Activated CD4-positive, alpha-beta T cell treated with anti-CD3 and anti-CD28 coated beads, Interleukin-2, amount 50 U/mL, for 4 hours (primary cell): ENCODE results near the gene SMTNL2.
A peak's percentile ranks its signal among the peaks of the same experiment; 100 is the strongest.
"Not testable (repeated sequence)": the region's sequence is repeated elsewhere in the genome, so short reads cannot be mapped to it uniquely, and the experiment has no call there.

ENCODE experiments used
- DNase-seq, 2 experiments: peaks; one replicate each; pipeline ENCODE4 v3.0.0-alpha.2; 2020

The SMTNL2 gene

DNA sequence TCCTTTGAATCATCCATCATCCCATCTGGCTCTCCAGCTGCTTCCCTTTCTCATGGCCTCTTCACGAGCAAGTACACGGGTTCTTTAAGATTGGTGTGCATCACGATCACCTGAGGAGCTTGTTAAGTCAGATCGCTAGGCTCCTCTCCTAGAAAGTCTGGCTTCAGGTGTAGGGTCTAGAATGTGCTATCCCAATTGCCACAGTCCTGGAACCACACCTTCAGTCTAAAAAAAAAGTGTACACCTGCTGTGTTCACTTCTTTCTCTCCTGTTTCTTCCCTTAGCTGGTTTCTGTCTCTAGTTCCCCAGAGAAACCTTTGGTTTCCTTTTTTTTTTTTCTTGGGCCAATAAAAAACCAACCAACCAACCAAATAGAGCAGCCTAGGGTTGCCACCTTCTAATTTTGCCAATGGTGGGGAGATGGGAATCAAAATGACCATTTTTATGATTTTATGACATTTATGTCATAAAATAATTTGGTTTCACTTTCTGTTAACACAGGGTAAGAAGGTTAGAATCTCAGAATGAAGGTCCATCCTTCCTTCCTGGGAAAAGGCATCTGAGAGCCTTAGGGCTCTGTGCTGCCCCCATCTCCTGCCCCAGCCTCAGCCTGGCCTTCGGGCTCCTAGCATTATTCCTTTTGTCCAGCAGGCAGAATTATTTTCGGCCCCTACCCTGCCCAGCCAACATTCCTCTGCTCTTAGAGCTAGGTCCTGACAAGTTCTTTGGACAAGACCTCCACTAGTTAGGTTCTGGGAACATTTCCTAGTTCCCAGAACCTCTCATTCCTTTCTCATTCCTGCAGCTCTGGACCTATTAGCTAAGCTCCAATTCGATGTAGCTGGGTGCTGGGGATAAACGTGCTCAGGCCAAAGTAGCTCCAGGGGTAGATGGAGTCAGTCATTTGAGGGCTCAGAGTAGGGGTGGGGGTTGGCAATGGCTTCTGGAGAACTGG is 22.0 kb upstream of the SMTNL2 start:
- no peak for DNase-seq

GRCh38 chr17:4565209-4566141 is 18.9 kb upstream of the SMTNL2 start:
- DNase-seq = peak; percentile 26 to 32

DNA sequence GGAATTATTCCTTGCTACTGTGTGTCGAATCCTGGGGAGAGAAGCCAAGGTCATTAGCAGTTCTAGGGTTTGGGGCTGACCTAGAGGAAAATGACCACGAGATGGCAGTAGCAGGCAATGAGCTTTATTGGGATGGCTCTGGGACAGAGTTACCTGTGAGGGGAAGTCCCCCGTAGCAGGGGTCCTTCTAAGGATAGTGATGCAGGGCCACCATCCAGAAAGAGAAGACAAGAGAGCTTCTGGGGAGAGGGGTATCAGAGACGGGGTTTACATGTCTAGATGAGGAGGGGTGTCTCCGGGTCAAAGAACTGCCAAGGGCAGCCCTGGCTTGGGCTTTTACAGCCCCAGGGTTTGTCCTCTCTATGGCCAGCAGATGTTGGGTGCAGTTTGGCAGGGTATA is 17.5 kb upstream of the SMTNL2 start:
- peak; percentile 33 to 36 for DNase-seq

DNA sequence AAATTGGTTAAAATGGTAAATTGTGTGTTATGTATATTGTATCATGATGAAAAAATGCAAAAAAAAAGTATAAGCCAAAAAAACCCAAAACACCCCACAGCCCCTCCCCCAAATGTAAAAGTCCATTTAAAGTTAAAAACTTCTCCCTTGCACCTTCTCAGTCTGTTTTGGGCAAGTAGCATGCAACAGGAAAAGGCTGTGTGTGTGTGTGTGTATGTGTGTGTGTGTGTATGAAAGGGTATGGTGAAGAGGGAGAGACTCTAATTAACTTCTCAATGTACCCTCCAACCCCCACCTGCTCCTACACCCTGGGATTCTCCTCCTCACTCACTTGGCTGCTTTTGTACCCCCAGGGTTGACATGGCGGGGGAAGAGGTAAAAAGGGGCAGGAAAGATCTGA is 14.7 kb upstream of the SMTNL2 start:
- DNase-seq = no peak

- no peak for DNase-seq
Observed at GRCh38 chr17:4572131-4572530, 12.2 kb upstream of the SMTNL2 start.

GRCh38 chr17:4573115-4573514 is 11.2 kb upstream of the SMTNL2 start:
- DNase-seq = no peak

DNA sequence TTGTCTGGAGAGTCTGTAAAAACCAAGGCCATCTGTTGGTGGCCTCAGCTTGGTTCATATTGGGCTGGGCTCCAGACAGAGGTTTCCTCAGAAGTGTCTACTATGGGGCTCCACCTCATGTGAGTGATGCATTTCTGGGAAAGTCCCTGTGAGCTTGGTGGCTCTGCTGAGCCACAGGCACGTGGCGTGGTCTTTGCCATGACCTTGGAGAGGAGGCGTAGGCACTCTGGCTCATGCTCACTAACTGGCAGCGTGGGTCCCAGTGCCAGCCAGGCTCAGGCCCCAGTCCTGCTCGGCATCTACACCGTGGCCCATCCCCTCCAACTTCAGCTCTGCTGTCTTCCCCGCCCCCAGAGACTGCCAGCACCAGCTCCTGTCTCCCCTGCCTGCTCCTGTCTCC is 10.7 kb upstream of the SMTNL2 start:
- peak; percentile 60 to 64 for DNase-seq

DNA sequence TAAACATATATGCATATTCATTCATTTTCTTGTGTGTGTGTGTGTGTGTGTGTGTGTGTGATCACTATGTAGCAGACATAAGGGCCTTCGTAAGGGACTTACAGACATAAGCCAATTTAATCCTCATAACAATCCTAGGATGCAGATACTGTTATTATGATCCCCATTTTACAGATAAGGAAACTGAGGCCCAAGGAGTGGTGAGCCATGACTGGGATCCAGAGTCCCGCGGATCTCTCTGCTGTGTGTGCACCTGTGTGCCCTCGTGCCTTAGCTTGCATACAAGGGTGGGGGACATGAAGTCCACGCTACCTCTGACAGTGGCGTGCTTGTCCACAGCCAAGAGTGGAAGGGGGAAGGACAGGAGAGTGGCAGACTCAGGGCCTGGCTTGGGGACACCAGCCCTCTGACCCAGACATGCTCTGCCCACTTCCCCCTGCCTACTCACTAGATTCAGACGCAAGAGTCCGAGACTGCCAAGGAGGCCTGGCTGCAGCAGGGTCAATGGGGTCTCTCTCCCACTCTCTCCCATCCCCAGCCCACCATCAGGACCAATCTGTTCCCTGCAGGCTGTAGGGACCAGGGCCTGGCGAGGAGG is 9.8 kb upstream of the SMTNL2 start:
- no peak for DNase-seq

- no peak for DNase-seq
Observed at GRCh38 chr17:4576161-4576558, 8.2 kb upstream of the SMTNL2 start.

- no peak for DNase-seq
Observed at GRCh38 chr17:4576729-4577322, 7.5 kb upstream of the SMTNL2 start.

DNA sequence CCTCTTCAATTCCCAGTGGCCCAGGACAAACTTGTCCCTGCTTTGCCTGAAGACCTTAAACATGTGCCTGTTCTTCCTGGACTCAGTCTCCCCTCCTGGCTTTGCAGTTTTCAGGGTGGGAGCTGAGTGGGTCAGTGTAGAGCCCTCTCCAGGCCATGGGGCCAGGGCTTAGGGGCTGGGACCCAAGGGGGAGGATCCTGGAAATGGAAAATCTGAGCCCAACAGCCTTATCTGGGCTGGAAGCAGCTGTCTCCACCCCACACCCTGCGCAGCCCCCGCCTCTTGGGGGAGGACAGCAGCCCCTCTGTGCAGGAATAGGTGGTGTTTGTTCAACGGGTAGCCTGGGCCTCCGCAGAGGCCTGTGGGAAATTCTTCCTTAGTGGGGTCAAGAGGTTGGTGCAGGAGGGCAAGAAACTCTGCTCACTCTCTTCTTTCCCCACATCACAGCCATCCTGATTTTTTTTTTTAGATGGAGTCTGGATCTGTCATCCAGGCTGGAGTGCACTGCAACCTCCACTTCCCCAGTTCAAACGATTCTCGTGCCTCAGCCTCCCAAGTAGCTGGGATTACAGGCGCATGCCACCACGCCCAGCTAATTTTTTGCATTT is 6.8 kb upstream of the SMTNL2 start:
- no peak for DNase-seq

DNA sequence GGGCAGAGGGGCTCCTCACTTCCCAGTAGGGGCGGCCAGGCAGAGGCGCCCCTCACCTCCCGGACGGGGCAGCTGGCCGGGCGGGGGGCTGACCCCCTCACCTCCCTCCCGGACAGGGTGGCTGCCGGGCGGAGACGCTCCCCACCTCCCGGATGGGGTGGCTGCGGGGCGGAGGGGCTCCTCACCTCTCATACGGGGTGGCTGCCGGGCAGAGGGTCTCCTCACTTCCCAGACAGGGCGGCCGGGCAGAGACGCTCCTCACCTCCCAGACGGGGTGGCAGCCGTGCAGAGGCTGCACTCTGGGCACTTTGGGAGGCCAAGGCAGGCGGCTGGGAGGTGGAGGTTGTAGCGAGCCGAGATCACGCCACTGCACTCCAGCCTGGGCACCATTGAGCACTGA is 6.0 kb upstream of the SMTNL2 start:
- not testable (repeated sequence) for DNase-seq

GRCh38 chr17:4579678-4580077 is 4.7 kb upstream of the SMTNL2 start:
- no peak for DNase-seq

DNA sequence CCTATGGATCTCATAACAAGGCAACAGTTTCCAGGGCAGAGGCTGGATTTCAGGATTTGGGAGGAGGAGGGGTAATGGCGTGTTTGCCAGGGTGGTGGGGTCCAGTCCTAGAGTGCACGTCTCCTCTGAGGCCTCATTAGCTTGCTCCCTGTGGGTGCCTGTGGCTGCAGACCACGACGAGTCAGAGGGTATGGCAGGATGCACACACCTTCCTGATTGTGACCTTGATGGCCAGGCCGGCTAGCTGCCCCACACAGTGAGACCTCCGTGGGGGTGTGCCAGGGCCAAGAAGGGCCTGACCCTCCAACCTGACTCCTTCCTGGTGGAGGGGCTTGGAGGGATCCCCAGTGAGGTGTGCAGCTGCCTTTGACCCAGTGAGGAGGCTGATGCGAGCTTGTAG is 4.0 kb upstream of the SMTNL2 start:
- no peak for DNase-seq

- no peak for DNase-seq
Observed at GRCh38 chr17:4582101-4582501, 2.2 kb upstream of the SMTNL2 start.

GRCh38 chr17:4582691-4583090 is 1.6 kb upstream of the SMTNL2 start:
- DNase-seq = no peak

DNA sequence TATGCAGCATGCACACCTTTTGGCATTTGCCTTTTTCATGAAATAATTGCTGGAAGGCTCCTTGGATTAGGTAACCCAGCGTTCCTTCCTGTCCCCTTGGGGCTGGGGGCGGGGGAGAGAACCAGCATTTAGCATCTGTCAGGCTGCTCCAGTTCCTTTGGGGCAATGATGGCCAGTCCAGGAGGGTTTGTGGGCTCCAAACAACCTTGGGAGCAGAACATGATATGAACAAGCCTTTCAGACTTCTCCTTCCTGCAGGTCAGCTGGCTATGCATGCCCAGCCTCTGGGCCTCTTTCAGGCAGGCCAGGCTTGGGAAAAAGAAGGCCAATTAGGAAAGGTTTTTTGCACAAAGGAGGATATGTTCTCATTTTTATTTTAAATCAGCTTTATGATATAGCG is 1.1 kb upstream of the SMTNL2 start:
- no peak for DNase-seq

DNA sequence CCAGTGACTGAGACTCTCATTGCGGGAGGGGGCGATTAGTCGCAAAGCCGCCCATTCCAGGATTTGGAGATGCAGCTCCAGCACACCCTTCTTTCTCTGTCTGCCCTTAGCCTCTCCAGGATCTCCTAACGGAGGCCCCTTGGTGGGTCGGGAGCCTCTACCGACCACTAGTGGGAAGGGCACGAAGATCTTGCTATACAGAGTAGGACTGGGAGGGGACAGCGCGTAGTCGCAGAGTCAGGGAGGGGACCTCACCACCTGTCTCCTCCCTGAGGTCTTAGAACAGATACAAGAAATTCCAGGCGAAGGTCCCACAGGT is 588 bp upstream of the SMTNL2 start:
- no peak for DNase-seq

DNA sequence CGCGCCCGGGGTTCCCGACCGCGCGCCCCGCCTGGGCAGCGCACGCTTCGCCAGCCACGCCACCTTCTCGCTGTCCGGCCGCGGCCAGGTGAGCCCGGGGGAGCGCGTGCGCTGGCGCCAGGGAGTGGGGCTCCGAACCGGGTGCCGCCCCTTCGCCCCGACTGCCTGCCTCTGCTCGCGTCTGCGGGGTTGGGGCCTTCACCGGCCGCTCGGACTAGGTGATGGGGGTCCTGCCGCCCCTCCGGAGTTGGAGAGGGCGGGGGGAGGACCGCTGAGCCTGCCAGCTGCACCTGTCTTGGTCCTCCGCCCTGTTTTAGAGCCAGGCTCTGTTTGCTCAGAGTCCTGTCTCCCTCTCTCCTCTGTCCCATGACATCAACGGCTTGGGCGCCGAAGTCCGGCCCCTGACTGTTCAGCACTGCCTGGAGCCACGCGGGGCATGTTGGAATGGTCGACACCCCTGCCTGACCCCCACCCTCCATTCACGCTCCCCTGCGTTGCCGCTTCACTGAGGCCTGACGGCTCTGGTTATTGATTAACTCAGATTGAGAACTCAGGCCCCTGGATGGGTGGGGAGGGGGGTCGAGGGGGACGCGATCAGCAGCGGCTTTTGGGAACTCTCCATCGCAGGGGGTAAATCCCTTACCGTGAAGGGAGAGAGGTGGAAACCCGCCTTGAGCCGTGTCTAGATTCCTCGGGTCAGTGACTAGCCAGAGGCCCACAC is 748 bp downstream of the SMTNL2 start:
- DNase-seq = no peak

DNA sequence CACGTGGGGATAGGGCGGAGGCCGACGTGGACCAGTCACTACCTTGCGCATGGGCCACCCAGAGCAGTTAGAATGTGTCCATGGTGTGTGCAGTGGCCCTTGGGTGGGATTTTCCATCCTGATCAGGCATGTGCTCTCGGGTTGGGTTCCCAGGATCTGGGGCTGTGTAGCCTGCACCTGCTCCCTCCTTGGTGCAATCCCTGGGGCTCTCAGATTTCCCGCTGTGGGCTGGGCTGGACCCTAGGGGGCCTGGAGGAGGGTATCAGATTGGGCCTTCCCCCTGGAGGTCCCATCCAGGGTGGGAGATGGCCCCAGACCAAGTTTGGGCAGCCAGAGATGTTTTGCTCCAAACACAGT is 1.3 kb downstream of the SMTNL2 start:
- DNase-seq = no peak

GRCh38 chr17:4586043-4586442 is 1.7 kb downstream of the SMTNL2 start:
- no peak for DNase-seq

- no peak for DNase-seq
Observed at GRCh38 chr17:4587195-4587594, 2.9 kb downstream of the SMTNL2 start.
